ENCODE data around the gene AEBP2.
"Not testable (repeated sequence)": the region's sequence is repeated elsewhere in the genome, so short reads cannot be mapped to it uniquely, and the experiment has no call there.

Gene AEBP2

GRCh38 chr12:19439059-19440018, at the start of gene AEBP2:
AEBP2 (plus strand) TSS chr12:19439492; CDS start chr12:19439700, 208 bp downstream.
- H3F3A ChIP-seq (ENCODE audit: insufficient read depth, low read length), result no peaks in the 10 kb centered on the region
- H3K27me3 ChIP-seq (ENCODE audit: insufficient read depth, low read length), result no peaks in the 10 kb centered on the region
- H4K20me1 ChIP-seq (ENCODE audit: insufficient read depth, low read length), result no peaks in the 10 kb centered on the region
- peaks cover 23% of the 10 kb centered on the region for H3K4me1 ChIP-seq (ENCODE audit: insufficient read depth, low read length, severe bottlenecking)
- TF ChIP-seq EZH2 (IDR thresholded peaks at IDR 0.05; ENCODE audit: borderline replicate concordance, low read length), result no peak
- no peak for TF ChIP-seq CTCF (IDR thresholded peaks at IDR 0.05; ENCODE audit: low read length)
- peaks cover 40% of the 10 kb centered on the region for H3K79me2 ChIP-seq (ENCODE audit: insufficient read depth, low read length)
- H3K36me3 ChIP-seq (ENCODE audit: insufficient read depth, low read length), result peaks cover 32% of the 10 kb centered on the region
- peak within 1 kb of the TSS; percentile 81 for H3K4me3 ChIP-seq (ENCODE audit: low read depth, low read length, poor library complexity, severe bottlenecking)
- H3K9ac ChIP-seq (ENCODE audit: low read length), result peak within 1 kb of the TSS; percentile 89
- no peak within 1 kb of the TSS for H3K27ac ChIP-seq (ENCODE audit: low read depth, low read length, poor library complexity, severe bottlenecking)
- no peaks in the 10 kb centered on the region for H3K9me3 ChIP-seq (ENCODE audit: low read length)
- no peak within 1 kb of the TSS for H2AFZ ChIP-seq (ENCODE audit: low read length)
- H3K9me2 ChIP-seq (ENCODE audit: low read depth, low read length), result no peaks in the 10 kb centered on the region
- H3K4me2 ChIP-seq (ENCODE audit: low read length), result peak within 1 kb of the TSS; percentile 95

- H3K27me3 ChIP-seq (ENCODE audit: insufficient read depth, low read length), result no peaks in the 10 kb centered on the region
- no peak overlapping the region for H3K4me2 ChIP-seq (ENCODE audit: low read length)
- no peaks in the 10 kb centered on the region for H3K36me3 ChIP-seq (ENCODE audit: insufficient read depth, low read length)
- no peaks in the 10 kb centered on the region for H3K9me2 ChIP-seq (ENCODE audit: low read depth, low read length)
- H3K79me2 ChIP-seq (ENCODE audit: insufficient read depth, low read length), result no peaks in the 10 kb centered on the region
- H3K4me1 ChIP-seq (ENCODE audit: insufficient read depth, low read length, severe bottlenecking), result no peaks in the 10 kb centered on the region
- TF ChIP-seq CTCF (IDR thresholded peaks at IDR 0.05; ENCODE audit: low read length) (no peak), EZH2 (IDR thresholded peaks at IDR 0.05; ENCODE audit: borderline replicate concordance, low read length) (no peak)
- no peak overlapping the region for H3K27ac ChIP-seq (ENCODE audit: low read depth, low read length, poor library complexity, severe bottlenecking)
- no peak overlapping the region for H2AFZ ChIP-seq (ENCODE audit: low read length)
- no peaks in the 10 kb centered on the region for H3F3A ChIP-seq (ENCODE audit: insufficient read depth, low read length)
- no peaks in the 10 kb centered on the region for H3K9me3 ChIP-seq (ENCODE audit: low read length)
- no peak overlapping the region for H3K9ac ChIP-seq (ENCODE audit: low read length)
- no peak overlapping the region for H3K4me3 ChIP-seq (ENCODE audit: low read depth, low read length, poor library complexity, severe bottlenecking)
- no peaks in the 10 kb centered on the region for H4K20me1 ChIP-seq (ENCODE audit: insufficient read depth, low read length)
Observed at GRCh38 chr12:19390051-19390598, 49.2 kb upstream of the AEBP2 start.

- H3K27me3 ChIP-seq (ENCODE audit: insufficient read depth, low read length); H3K9me3 ChIP-seq (ENCODE audit: low read length); H4K20me1 ChIP-seq (ENCODE audit: insufficient read depth, low read length); H3K27ac ChIP-seq (ENCODE audit: low read depth, low read length, poor library complexity, severe bottlenecking); H3K4me1 ChIP-seq (ENCODE audit: insufficient read depth, low read length, severe bottlenecking); H2AFZ ChIP-seq (ENCODE audit: low read length); H3K4me3 ChIP-seq (ENCODE audit: low read depth, low read length, poor library complexity, severe bottlenecking); H3K36me3 ChIP-seq (ENCODE audit: insufficient read depth, low read length); H3F3A ChIP-seq (ENCODE audit: insufficient read depth, low read length); H3K4me2 ChIP-seq (ENCODE audit: low read length); H3K9me2 ChIP-seq (ENCODE audit: low read depth, low read length); H3K79me2 ChIP-seq (ENCODE audit: insufficient read depth, low read length); H3K9ac ChIP-seq (ENCODE audit: low read length): not testable (repeated sequence)
Observed at GRCh38 chr12:19392644-19393043, 46.6 kb upstream of the AEBP2 start.
